B cell (primary cell): ENCODE results near the gene CD247.

ENCODE experiments used
- EZH2 ChIP-seq: IDR thresholded peaks from 2 replicates; pipeline ENCODE4 v1.6.1; 2012; ENCODE audit warnings: borderline replicate concordance, low read depth, mild to moderate bottlenecking, moderate library complexity, low read length; ENCODE audit not compliant: insufficient read depth, poor library complexity, severe bottlenecking
- TF ChIP-seq, protein P1 (sequence below): fragments of 200-600 bp; IDR thresholded peaks from one replicate; pipeline ENCODE4 v1.8.0; 2022; ENCODE audit warnings: antibody characterized with exemption, mild to moderate bottlenecking

DNA sequence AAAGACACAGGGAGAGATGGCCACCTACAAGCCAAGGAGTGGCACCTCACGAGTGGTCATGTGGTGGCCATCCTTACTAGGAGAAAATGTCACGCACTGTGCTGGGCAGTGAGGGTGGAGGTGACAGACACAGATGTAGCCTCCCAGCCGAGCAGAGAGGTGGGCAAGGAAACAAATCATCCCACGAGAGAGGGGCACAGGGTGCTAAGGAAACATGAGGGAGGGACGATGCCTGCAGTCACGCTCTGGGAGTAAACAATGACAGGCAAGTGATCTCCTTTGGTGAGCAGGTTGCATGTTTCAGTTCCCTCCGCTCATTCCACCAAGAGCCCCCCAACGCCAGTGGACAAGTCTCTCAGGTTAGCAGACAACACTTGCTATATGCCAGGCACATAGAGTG is 65.8 kb downstream of the CD247 start:
- TF ChIP-seq, protein P1, sequence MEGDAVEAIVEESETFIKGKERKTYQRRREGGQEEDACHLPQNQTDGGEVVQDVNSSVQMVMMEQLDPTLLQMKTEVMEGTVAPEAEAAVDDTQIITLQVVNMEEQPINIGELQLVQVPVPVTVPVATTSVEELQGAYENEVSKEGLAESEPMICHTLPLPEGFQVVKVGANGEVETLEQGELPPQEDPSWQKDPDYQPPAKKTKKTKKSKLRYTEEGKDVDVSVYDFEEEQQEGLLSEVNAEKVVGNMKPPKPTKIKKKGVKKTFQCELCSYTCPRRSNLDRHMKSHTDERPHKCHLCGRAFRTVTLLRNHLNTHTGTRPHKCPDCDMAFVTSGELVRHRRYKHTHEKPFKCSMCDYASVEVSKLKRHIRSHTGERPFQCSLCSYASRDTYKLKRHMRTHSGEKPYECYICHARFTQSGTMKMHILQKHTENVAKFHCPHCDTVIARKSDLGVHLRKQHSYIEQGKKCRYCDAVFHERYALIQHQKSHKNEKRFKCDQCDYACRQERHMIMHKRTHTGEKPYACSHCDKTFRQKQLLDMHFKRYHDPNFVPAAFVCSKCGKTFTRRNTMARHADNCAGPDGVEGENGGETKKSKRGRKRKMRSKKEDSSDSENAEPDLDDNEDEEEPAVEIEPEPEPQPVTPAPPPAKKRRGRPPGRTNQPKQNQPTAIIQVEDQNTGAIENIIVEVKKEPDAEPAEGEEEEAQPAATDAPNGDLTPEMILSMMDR = no peak
- TF ChIP-seq EZH2 = no peak
